ENCODE measurements around the gene FOXI1. TPM values are rescaled to one million over a fixed set of nuclear protein-coding genes. Genes with fewer than 3 reads are reported as not detected.

The FOXI1 gene
- total RNA-seq, 1 donor from 2014 or later = not detected

GRCh38 chr5:170078931-170079330 is 26.8 kb upstream of the FOXI1 start:
- H3K9me3 ChIP-seq = no peaks in the 10 kb centered on the region
- H3K4me3 ChIP-seq = no peak overlapping the region
- DNase-seq (ENCODE audit: extremely low spot score in 2 of 2) = no peak
- no peaks in the 10 kb centered on the region for H3K36me3 ChIP-seq
- TF ChIP-seq POLR2A (IDR thresholded peaks at IDR 0.05) (no peak), CTCF (IDR thresholded peaks at IDR 0.05) (no peak), POLR2AphosphoS5 (IDR thresholded peaks at IDR 0.05; ENCODE audit: insufficient read depth in 1 of 2, low read depth in 1 of 2) (no peak)
- intact Hi-C loops (cut with DNase I) = no loop called here
- no peak overlapping the region for H3K27ac ChIP-seq
- no peaks in the 10 kb centered on the region for H3K4me1 ChIP-seq
- H3K27me3 ChIP-seq = no peaks in the 10 kb centered on the region

GRCh38 chr5:170080217-170080616 is 25.5 kb upstream of the FOXI1 start:
- Histone ChIP-seq H3K4me1 (no peaks in the 10 kb centered on the region), H3K4me3 (no peak overlapping the region), H3K9me3 (no peaks in the 10 kb centered on the region), H3K27me3 (no peaks in the 10 kb centered on the region), H3K36me3 (no peaks in the 10 kb centered on the region), H3K27ac (no peak overlapping the region)
- DNase-seq (ENCODE audit: extremely low spot score in 2 of 2) = no peak
- intact Hi-C loops (cut with DNase I) = no loop called here
- TF ChIP-seq POLR2AphosphoS5 (IDR thresholded peaks at IDR 0.05; ENCODE audit: insufficient read depth in 1 of 2, low read depth in 1 of 2) (no peak), POLR2A (IDR thresholded peaks at IDR 0.05) (no peak), CTCF (IDR thresholded peaks at IDR 0.05) (no peak)

- Histone ChIP-seq H3K4me3 (no peak overlapping the region), H3K27me3 (no peaks in the 10 kb centered on the region), H3K27ac (no peak overlapping the region), H3K36me3 (no peaks in the 10 kb centered on the region), H3K9me3 (no peaks in the 10 kb centered on the region), H3K4me1 (no peaks in the 10 kb centered on the region)
- TF ChIP-seq POLR2A (IDR thresholded peaks at IDR 0.05) (no peak), POLR2AphosphoS5 (IDR thresholded peaks at IDR 0.05; ENCODE audit: insufficient read depth in 1 of 2, low read depth in 1 of 2) (no peak)
- intact Hi-C loops (cut with DNase I) = no loop called here
- DNase-seq (ENCODE audit: extremely low spot score in 2 of 2) = no peak
These were observed 24.8 kb upstream of the FOXI1 start for GRCh38 chr5:170080786-170081445.

GRCh38 chr5:170081616-170082015 is 24.1 kb upstream of the FOXI1 start:
- no peaks in the 10 kb centered on the region for H3K27me3 ChIP-seq
- intact Hi-C loops (cut with DNase I) = no loop called here
- H3K36me3 ChIP-seq = no peaks in the 10 kb centered on the region
- H3K9me3 ChIP-seq = no peaks in the 10 kb centered on the region
- H3K4me3 ChIP-seq = no peak overlapping the region
- H3K27ac ChIP-seq = no peak overlapping the region
- no peak for DNase-seq (ENCODE audit: extremely low spot score in 2 of 2)
- H3K4me1 ChIP-seq = no peaks in the 10 kb centered on the region
- TF ChIP-seq POLR2A (IDR thresholded peaks at IDR 0.05) (no peak), POLR2AphosphoS5 (IDR thresholded peaks at IDR 0.05; ENCODE audit: insufficient read depth in 1 of 2, low read depth in 1 of 2) (no peak), CTCF (IDR thresholded peaks at IDR 0.05) (no peak)

GRCh38 chr5:170082701-170083100 is 23.0 kb upstream of the FOXI1 start:
- no peak for DNase-seq (ENCODE audit: extremely low spot score in 2 of 2)
- intact Hi-C loops (cut with DNase I) = no loop called here
- Histone ChIP-seq H3K27ac (no peak overlapping the region), H3K9me3 (no peaks in the 10 kb centered on the region), H3K4me3 (no peak overlapping the region), H3K4me1 (no peaks in the 10 kb centered on the region), H3K27me3 (no peaks in the 10 kb centered on the region), H3K36me3 (no peaks in the 10 kb centered on the region)
- TF ChIP-seq POLR2AphosphoS5 (IDR thresholded peaks at IDR 0.05; ENCODE audit: insufficient read depth in 1 of 2, low read depth in 1 of 2) = no peak
- no peak for TF ChIP-seq CTCF (IDR thresholded peaks at IDR 0.05)
- TF ChIP-seq POLR2A (IDR thresholded peaks at IDR 0.05) = no peak

Measured in vagina (tissue), 2 donors.